K562 (cell line): ENCODE results near the gene ANKRD13B. TPM values are rescaled to one million over a fixed set of nuclear protein-coding genes. Genes with fewer than 3 reads are reported as not detected.

ENCODE experiments used
- ATAC-seq: fragments of 200-7000 bp; cut with Tn5 transposase; 3 replicates; pipeline ENCODE4 v1.9.1; 2020; ENCODE audit warnings: moderate library complexity
- BruUV-seq: library from RNA; stranded (reverse); fragments of 400-500 nt; replicated peaks from 2 replicates; lab custom pipeline; 2021; lab: Mats Ljungman, UMichigan
- CTCF ChIA-PET: fragments of 300-600 bp; formaldehyde crosslinking; extraction: SDS; loops from one replicate; lab custom pipeline; 2021; ENCODE audit warnings: low intra/inter-chr PET ratio; lab: Yijun Ruan, JAX
- POLR2A ChIA-PET: fragments of 300-600, 350-650 bp; sonication (Branson Sonifier 250); formaldehyde crosslinking; extraction: SDS; loops from one replicate; lab custom pipeline; 2021; ENCODE audit warnings: antibody characterized with exemption, inconsistent platforms; lab: Yijun Ruan, JAX
- DNase-seq, 4 experiments: peaks; one replicate each; pipeline versions ENCODE4 v3.0.0 to v3.0.0-alpha.2; 2011 to 2018; ENCODE audit warnings: low spot score in 3 of 4, mixed read lengths in 3 of 4; ENCODE audit errors: extremely low read depth in 1 of 4
- FAIRE-seq: peaks from 2 replicates; lab custom pipeline; 2011; peaks lifted over from hg19 to GRCh38; lab: Jason Lieb, UNC
- H2AFZ ChIP-seq: 2 replicates; pipeline ENCODE4 v1.6.0; 2011; ENCODE audit warnings: low read depth, low read length, control low read depth, inconsistent platforms
- H3K27ac ChIP-seq: fragments of 200-600 bp; 3 replicates; pipeline ENCODE4 v1.8.0; 2011; ENCODE audit warnings: low read depth, mild to moderate bottlenecking, control low read depth, inconsistent platforms, low read length, moderate library complexity, mixed read lengths; ENCODE audit errors: extremely low read depth
- H3K27me3 ChIP-seq, 2 experiments: fragments of 300-600 bp in 1 of 2; 2 replicates in 1 of 2; 3 replicates in 1 of 2; pipeline versions ENCODE4 v1.6.0 to v1.8.0; 2011; ENCODE audit warnings: inconsistent platforms in 2 of 2, low read length in 2 of 2, mild to moderate bottlenecking in 1 of 2, mixed read lengths in 1 of 2, moderate library complexity in 1 of 2; ENCODE audit not compliant: control insufficient read depth in 2 of 2, insufficient read depth in 2 of 2
- H3K36me3 ChIP-seq: fragments of 300-600 bp; 3 replicates; pipeline ENCODE4 v1.8.0; 2011; ENCODE audit warnings: mild to moderate bottlenecking, low read length, inconsistent platforms; ENCODE audit not compliant: control insufficient read depth, insufficient read depth
- H3K4me1 ChIP-seq, 2 experiments: fragments of 200-600 bp in 1 of 2; replicated peaks in 1 of 2; 2 replicates in 1 of 2; 3 replicates in 1 of 2; pipeline versions ENCODE4 v1.5.1 to v1.8.0; 2011; ENCODE audit warnings: inconsistent platforms in 2 of 2, low read length in 2 of 2, mild to moderate bottlenecking in 1 of 2, mixed read lengths in 1 of 2, moderate library complexity in 1 of 2; ENCODE audit not compliant: control insufficient read depth in 2 of 2, insufficient read depth in 2 of 2
- H3K4me2 ChIP-seq: 2 replicates; pipeline ENCODE4 v1.6.1; 2011; ENCODE audit warnings: low read length, control low read depth, inconsistent platforms, mixed read lengths; ENCODE audit not compliant: insufficient read depth
- H3K4me3 ChIP-seq: fragments of 200-600 bp; sonication (generic), shearing (Covaris generic); 2 replicates; pipeline ENCODE4 v1.5.1; 2016; ENCODE audit warnings: control low read depth, inconsistent platforms
- H3K79me2 ChIP-seq: fragments of 200-600 bp; 3 replicates; pipeline ENCODE4 v1.8.0; 2011; ENCODE audit warnings: low read length, inconsistent platforms; ENCODE audit not compliant: control insufficient read depth, insufficient read depth
- H3K9ac ChIP-seq, 2 experiments: 2 replicates each; pipeline versions ENCODE4 v1.6.0 to v1.6.1; 2011; ENCODE audit warnings: low read depth in 2 of 2, low read length in 2 of 2, control low read depth in 1 of 2, inconsistent platforms in 1 of 2, mild to moderate bottlenecking in 1 of 2, mixed read lengths in 1 of 2; ENCODE audit not compliant: insufficient read depth in 1 of 2
- H3K9me1 ChIP-seq: one replicate; pipeline ENCODE4 v1.6.0; 2011; ENCODE audit warnings: inconsistent platforms, mild to moderate bottlenecking, low read length, moderate library complexity; ENCODE audit not compliant: control insufficient read depth, insufficient read depth
- H3K9me3 ChIP-seq: replicated peaks from 2 replicates; pipeline ENCODE4 v1.5.1; 2011; ENCODE audit warnings: low read depth, low read length, inconsistent platforms; ENCODE audit not compliant: control insufficient read depth, insufficient read depth
- H4K20me1 ChIP-seq: replicated peaks from 2 replicates; pipeline ENCODE4 v1.6.1; 2011; ENCODE audit warnings: low read length, inconsistent platforms, mixed read lengths; ENCODE audit not compliant: control insufficient read depth, insufficient read depth
- CHD4 ChIP-seq: fragments of 200-600 bp; sonication (generic); IDR thresholded peaks from 3 replicates; pipeline ENCODE4 v1.6.1; 2012; ENCODE audit warnings: low read depth, mild to moderate bottlenecking, mixed read lengths, low read length, inconsistent platforms; ENCODE audit not compliant: insufficient read depth, insufficient replicate concordance, poor library complexity, severe bottlenecking
- CREB3 ChIP-seq: fragments of 450-650 bp; conservative IDR thresholded peaks from 2 replicates; pipeline ENCODE4 v1.6.1; 2016; ENCODE audit warnings: missing genetic modification characterization, low read depth, mild to moderate bottlenecking, missing compliant biosample characterization, moderate library complexity
- CTCFL ChIP-seq: IDR thresholded peaks from 2 replicates; pipeline ENCODE4 v1.6.1; 2011; ENCODE audit warnings: borderline replicate concordance, low read depth, mild to moderate bottlenecking, moderate library complexity, low read length; ENCODE audit not compliant: insufficient read depth, poor library complexity, severe bottlenecking
- E2F8 ChIP-seq: fragments of 450-650 bp; IDR thresholded peaks from 2 replicates; pipeline ENCODE4 v1.7.1; 2018; ENCODE audit warnings: mild to moderate bottlenecking, low read depth; ENCODE audit not compliant: partially characterized antibody
- HMG20A ChIP-seq: fragments of 450-650 bp; formaldehyde crosslinking; conservative IDR thresholded peaks from 2 replicates; pipeline ENCODE4 v1.4.0; 2020; ENCODE audit warnings: mild to moderate bottlenecking, mixed read lengths
- HNRNPLL ChIP-seq: fragments of 200-400 bp; formaldehyde crosslinking; IDR thresholded peaks from 2 replicates; pipeline ENCODE4 v1.6.1; 2017; ENCODE audit warnings: low read length, low read depth, mild to moderate bottlenecking; ENCODE audit not compliant: poor library complexity, severe bottlenecking
- NR4A1 ChIP-seq, 2 experiments: fragments of 250-450 bp in 1 of 2; fragments of 450-650 bp in 1 of 2; sonication (Bioruptor Pico) in 1 of 2; IDR thresholded peaks; 2 replicates each; pipeline versions ENCODE4 v1.4.0 to v1.6.1; 2016 to 2020; ENCODE audit warnings: mild to moderate bottlenecking in 2 of 2, missing compliant biosample characterization in 1 of 2, missing genetic modification characterization in 1 of 2, moderate library complexity in 1 of 2
- PHB ChIP-seq: fragments of 250-450 bp; sonication (Bioruptor Pico); IDR thresholded peaks from 2 replicates; pipeline ENCODE4 v1.5.0; 2021
- POU5F1 ChIP-seq: fragments of 150-350 bp; IDR thresholded peaks from 2 replicates; pipeline ENCODE4 v1.6.1; 2014; ENCODE audit warnings: borderline replicate concordance, low read length, low read depth, mild to moderate bottlenecking; ENCODE audit not compliant: partially characterized antibody
- SIX5 ChIP-seq, 2 experiments: IDR thresholded peaks; 2 replicates each; pipeline ENCODE4 v1.6.1; 2011; ENCODE audit warnings: low read length in 2 of 2, borderline replicate concordance in 1 of 2, low read depth in 1 of 2, mild to moderate bottlenecking in 1 of 2, moderate library complexity in 1 of 2; ENCODE audit not compliant: insufficient read depth in 1 of 2
- ZNF695 ChIP-seq: fragments of 450-650 bp; formaldehyde crosslinking; IDR thresholded peaks from 2 replicates; pipeline ENCODE4 v1.4.0; 2020; ENCODE audit warnings: mild to moderate bottlenecking, moderate library complexity
- ZNF830 ChIP-seq: fragments of 250-450 bp; sonication (Bioruptor Pico); IDR thresholded peaks from 2 replicates; pipeline ENCODE4 v1.5.0; 2021; ENCODE audit warnings: mild to moderate bottlenecking
- in situ Hi-C: fragments of 300-500 bp; cut with MboI; formaldehyde crosslinking; loops from 4 replicates; pipeline ENCODE4 v1.15.0; 2018; ENCODE audit warnings: inconsistent platforms, mixed read lengths
- intact Hi-C: fragments of 100-400 bp; cut with micrococcal nuclease; formaldehyde crosslinking; loops from 2 replicates; pipeline ENCODE4 v1.14.2; 2022
- polyA plus RNA-seq, 8 experiments: library from polyadenylated mRNA; depleted of rRNA in 4 of 8; stranded (reverse) in 5 of 8; unstranded in 3 of 8; fragments of >200 nt; fragmentation: Nextera tagmentation in 2 of 8; fragmentation: Illumina TruSeq in 1 of 8; extraction: Ambion mirVana in 2 of 8; extraction: Trizol in 1 of 8; gene quantifications; 2 replicates each; pipeline versions ENCODE4 v1.2.1 to v1.2.3, GENCODE V29; 2011 to 2014; ENCODE audit warnings: inconsistent platforms in 1 of 8, missing spikeins in 1 of 8
- total RNA-seq, 7 experiments: library from RNA; depleted of rRNA in 6 of 7; stranded (reverse); fragments of >200 nt in 6 of 7; fragmentation: Illumina TruSeq in 2 of 7; extraction: Trizol in 2 of 7; gene quantifications; 2 replicates each; pipeline versions ENCODE4 v1.2.1 to v1.2.3, GENCODE V29; 2011 to 2021; ENCODE audit warnings: low replicate concordance in 1 of 7
- TF ChIP-seq, protein P1 (sequence below): fragments of 450-650 bp; formaldehyde crosslinking; IDR thresholded peaks from 2 replicates; pipeline ENCODE4 v1.4.0; 2020; ENCODE audit warnings: mild to moderate bottlenecking, moderate library complexity

The ANKRD13B gene
- total and polyA plus RNA-seq, 9 of the 15 experiments (the other 6 are each of a cell fraction or from before 2014, with no cell fraction given): 0.15 to 28.1 (median 4.6) TPM

DNA sequence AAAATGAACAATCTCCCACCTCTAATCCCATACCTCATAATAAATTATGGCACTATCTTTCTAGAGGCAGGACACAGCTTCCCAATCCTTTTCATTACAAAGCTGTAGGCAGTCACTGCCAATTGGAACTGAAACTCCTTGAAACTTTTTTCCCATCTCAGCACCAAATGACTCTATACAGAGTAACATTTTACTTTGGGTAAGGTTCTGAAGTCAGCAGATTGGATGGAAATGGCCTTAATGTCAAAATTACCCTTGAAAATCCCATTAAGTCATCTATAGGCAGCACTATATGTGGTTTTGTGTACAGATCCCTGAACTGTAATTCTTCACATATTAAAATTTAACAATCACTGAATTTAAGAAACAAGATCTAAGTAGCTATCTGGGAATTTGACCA lies 60.0 kb downstream of the ANKRD13B start:
- Histone ChIP-seq H3K79me2 (no peaks in the 10 kb centered on the region), H2AFZ (no peak overlapping the region), H4K20me1 (no peaks in the 10 kb centered on the region), H3K4me3 (no peak overlapping the region), H3K36me3 (no peaks in the 10 kb centered on the region), H3K4me2 (no peak overlapping the region), H3K4me1 (peaks cover 5 to 27% of the 10 kb centered on the region in 2 experiments; a peak in 4 of 5 replicates), H3K27ac (no peak overlapping the region), H3K9me1 (no peaks in the 10 kb centered on the region), H3K9ac (no peak overlapping the region), H3K9me3 (no peaks in the 10 kb centered on the region), H3K27me3 (no peaks in the 10 kb centered on the region)
- ChIA-PET POLR2A (interaction anchor here (0.7 kb wide), 1 partner anchor 38 kb away, joined by 4 read pairs; no protein-coding TSS in a partner anchor), CTCF (no interaction called here)
- FAIRE-seq (no peak), DNase-seq (no peak), ATAC-seq (no peak)
- in situ Hi-C loops: no loop called here
- intact Hi-C loops: no loop called here
- BruUV-seq: no TSS peak
- TF ChIP-seq HNRNPLL: no peak
- no peak for TF ChIP-seq E2F8
- TF ChIP-seq ZNF695 (CRISPR knock-in tag): no peak
- TF ChIP-seq PHB (CRISPR knock-in tag): no peak
- TF ChIP-seq ZNF830 (CRISPR knock-in tag): no peak
- no peak for TF ChIP-seq CHD4
- no peak for TF ChIP-seq HMG20A
- TF ChIP-seq, protein P1, sequence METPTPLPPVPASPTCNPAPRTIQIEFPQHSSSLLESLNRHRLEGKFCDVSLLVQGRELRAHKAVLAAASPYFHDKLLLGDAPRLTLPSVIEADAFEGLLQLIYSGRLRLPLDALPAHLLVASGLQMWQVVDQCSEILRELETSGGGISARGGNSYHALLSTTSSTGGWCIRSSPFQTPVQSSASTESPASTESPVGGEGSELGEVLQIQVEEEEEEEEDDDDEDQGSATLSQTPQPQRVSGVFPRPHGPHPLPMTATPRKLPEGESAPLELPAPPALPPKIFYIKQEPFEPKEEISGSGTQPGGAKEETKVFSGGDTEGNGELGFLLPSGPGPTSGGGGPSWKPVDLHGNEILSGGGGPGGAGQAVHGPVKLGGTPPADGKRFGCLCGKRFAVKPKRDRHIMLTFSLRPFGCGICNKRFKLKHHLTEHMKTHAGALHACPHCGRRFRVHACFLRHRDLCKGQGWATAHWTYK (CRISPR knock-in tag): no peak
- TF ChIP-seq CTCFL: no peak
- no peak for TF ChIP-seq CREB3 (tag)
- no peak for TF ChIP-seq POU5F1
- no peak for TF ChIP-seq NR4A1 (CRISPR knock-in tag; IDR thresholded peaks at IDR 0.05)
- no peak for TF ChIP-seq NR4A1 (tag; IDR thresholded peaks at IDR 0.05)
- TF ChIP-seq SIX5 (IDR thresholded peaks at IDR 0.05; ENCODE audit: borderline replicate concordance in 1 of 2, insufficient read depth in 1 of 2, low read depth in 1 of 2, low read length in 2 of 2): no peak
